BJ (cell line): Measurements from ENCODE around the gene SLITRK6. TPM values are rescaled to one million over a fixed set of nuclear protein-coding genes. Genes with fewer than 3 reads are reported as not detected.

Source experiments
- CTCF ChIA-PET: fragments of 350-600 bp; formaldehyde crosslinking; extraction: SDS; loops from one replicate; lab custom pipeline; 2021; ENCODE audit warnings: antibody characterized with exemption, inconsistent platforms; lab: Yijun Ruan, JAX
- POLR2A ChIA-PET: fragments of 300-600 bp; sonication (Branson Sonifier 250); formaldehyde crosslinking; extraction: SDS; loops from one replicate; lab custom pipeline; 2021; ENCODE audit warnings: antibody characterized with exemption; lab: Charles Lee
- DNase-seq: peaks from one replicate; pipeline ENCODE4 v3.0.0-alpha.2; 2011; ENCODE audit warnings: low read depth
- H3K27me3 ChIP-seq: 2 replicates; pipeline ENCODE4 v1.6.0; 2011; ENCODE audit warnings: low read length; ENCODE audit not compliant: control insufficient read depth, insufficient read depth
- H3K36me3 ChIP-seq: 2 replicates; pipeline ENCODE4 v1.5.1; 2011; ENCODE audit warnings: low read length; ENCODE audit not compliant: control insufficient read depth, insufficient read depth
- H3K4me3 ChIP-seq: 2 replicates; pipeline ENCODE4 v1.5.1; 2011; ENCODE audit warnings: low read depth, mild to moderate bottlenecking, control low read depth, low read length
- polyA minus RNA-seq: library from RNA; depleted of rRNA, polyadenylated mRNA; stranded (reverse); fragments of >200 nt; gene quantifications from 2 replicates; pipeline ENCODE4 v1.2.3, GENCODE V29; 2011; rRNA and poly(A)+ RNA removed
- polyA plus RNA-seq: library from polyadenylated mRNA; depleted of rRNA; stranded (reverse); fragments of >200 nt; gene quantifications from 2 replicates; pipeline ENCODE4 v1.2.3, GENCODE V29; 2011; rRNA removed
- TF ChIP-seq, protein P1 (sequence below): IDR thresholded peaks from 2 replicates; pipeline ENCODE4 v1.5.1; 2011; ENCODE audit warnings: low read depth, mild to moderate bottlenecking, control low read depth, inconsistent platforms, low read length, moderate library complexity; ENCODE audit not compliant: insufficient read depth

The SLITRK6 gene, protein sequence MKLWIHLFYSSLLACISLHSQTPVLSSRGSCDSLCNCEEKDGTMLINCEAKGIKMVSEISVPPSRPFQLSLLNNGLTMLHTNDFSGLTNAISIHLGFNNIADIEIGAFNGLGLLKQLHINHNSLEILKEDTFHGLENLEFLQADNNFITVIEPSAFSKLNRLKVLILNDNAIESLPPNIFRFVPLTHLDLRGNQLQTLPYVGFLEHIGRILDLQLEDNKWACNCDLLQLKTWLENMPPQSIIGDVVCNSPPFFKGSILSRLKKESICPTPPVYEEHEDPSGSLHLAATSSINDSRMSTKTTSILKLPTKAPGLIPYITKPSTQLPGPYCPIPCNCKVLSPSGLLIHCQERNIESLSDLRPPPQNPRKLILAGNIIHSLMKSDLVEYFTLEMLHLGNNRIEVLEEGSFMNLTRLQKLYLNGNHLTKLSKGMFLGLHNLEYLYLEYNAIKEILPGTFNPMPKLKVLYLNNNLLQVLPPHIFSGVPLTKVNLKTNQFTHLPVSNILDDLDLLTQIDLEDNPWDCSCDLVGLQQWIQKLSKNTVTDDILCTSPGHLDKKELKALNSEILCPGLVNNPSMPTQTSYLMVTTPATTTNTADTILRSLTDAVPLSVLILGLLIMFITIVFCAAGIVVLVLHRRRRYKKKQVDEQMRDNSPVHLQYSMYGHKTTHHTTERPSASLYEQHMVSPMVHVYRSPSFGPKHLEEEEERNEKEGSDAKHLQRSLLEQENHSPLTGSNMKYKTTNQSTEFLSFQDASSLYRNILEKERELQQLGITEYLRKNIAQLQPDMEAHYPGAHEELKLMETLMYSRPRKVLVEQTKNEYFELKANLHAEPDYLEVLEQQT
- polyA plus RNA-seq (0.31 and 0.80 TPM in 2 replicates), polyA minus RNA-seq (0.19 and 0.57 TPM in 2 replicates)

DNA sequence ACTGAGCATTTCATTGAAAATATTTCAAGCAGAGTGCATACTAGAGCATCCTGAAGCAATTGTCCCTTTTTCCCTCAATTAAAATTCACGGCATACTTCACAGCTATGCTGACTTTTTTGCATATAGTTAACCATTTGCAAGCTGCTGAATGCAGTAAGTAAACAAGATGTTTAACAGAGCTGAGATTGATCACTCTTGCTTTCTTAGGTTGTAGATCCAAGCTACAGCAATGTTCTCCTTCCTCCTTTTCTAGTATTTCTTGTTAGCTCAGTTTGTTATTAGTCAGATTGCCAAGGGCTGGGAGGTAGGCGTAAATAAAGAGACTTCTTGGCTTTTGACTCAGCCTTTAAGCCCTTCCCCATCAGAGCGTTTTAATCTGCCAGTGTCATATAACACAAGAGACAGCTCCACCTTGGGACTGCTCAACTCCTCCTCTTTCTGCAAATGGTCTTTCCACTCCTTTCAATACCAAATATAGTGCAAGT is at the start of gene SLITRK6:
TSS of gene SLITRK6 (minus strand) at position 323 of the 486 bp plus-strand sequence. CDS start 2,911 bp downstream, outside the sequence.
- H3K36me3 ChIP-seq, result no peaks in the 10 kb centered on the region
- POLR2A ChIA-PET, result no interaction called here
- CTCF ChIA-PET, result interaction anchor here (0.9 kb wide), 1 partner anchor 11 kb away, joined by 3 read pairs; no protein-coding TSS in a partner anchor
- no peak within 1 kb of the TSS for H3K4me3 ChIP-seq
- DNase-seq, result peak; percentile 47
- no peaks in the 10 kb centered on the region for H3K27me3 ChIP-seq
- TF ChIP-seq, protein P1, sequence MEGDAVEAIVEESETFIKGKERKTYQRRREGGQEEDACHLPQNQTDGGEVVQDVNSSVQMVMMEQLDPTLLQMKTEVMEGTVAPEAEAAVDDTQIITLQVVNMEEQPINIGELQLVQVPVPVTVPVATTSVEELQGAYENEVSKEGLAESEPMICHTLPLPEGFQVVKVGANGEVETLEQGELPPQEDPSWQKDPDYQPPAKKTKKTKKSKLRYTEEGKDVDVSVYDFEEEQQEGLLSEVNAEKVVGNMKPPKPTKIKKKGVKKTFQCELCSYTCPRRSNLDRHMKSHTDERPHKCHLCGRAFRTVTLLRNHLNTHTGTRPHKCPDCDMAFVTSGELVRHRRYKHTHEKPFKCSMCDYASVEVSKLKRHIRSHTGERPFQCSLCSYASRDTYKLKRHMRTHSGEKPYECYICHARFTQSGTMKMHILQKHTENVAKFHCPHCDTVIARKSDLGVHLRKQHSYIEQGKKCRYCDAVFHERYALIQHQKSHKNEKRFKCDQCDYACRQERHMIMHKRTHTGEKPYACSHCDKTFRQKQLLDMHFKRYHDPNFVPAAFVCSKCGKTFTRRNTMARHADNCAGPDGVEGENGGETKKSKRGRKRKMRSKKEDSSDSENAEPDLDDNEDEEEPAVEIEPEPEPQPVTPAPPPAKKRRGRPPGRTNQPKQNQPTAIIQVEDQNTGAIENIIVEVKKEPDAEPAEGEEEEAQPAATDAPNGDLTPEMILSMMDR, result peak; percentile 27; the same call in 1 of the 2 replicates

DNA sequence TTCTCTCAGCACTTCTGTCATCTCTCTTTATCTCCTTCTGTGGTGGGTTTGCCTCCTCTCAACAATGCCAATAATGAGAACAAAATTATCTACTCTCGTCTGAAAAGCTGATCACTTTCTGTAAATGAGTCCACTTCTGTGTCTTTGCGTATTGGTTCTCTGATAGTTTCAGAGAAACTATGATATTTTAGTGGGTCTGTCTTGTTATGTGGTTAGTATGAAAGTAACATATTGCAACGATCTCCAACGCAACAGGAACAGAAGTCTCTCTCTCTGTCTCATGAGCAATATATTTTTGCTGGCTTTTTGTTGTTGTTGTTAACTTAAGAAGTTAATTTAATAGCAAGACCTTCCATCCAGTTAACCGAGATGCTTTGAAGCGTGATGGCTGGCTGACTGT is 47.8 kb upstream of the SLITRK6 start:
- H3K36me3 ChIP-seq, result no peaks in the 10 kb centered on the region
- H3K27me3 ChIP-seq, result no peaks in the 10 kb centered on the region
- TF ChIP-seq, protein P1, result no peak
- H3K4me3 ChIP-seq, result no peak overlapping the region
- CTCF ChIA-PET, result no interaction called here
- DNase-seq, result no peak
- POLR2A ChIA-PET, result no interaction called here

DNA sequence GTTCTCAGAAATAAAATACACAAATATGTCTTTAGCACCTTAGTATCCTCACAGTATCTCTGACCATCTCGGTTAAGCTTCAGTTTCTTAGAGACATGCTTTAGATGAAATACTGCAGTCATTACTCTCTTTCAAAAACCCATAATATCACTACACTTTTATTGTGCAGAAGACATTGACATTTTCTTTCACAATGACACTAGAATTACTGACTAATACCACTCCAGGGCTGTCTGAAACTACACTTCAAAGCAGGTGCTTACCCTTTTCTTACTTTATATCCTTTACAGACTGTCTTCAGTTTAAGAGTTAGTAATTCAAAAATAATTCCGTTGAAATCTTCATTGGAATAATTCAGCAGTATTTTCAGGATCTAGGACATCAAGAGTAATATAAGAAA is 42.2 kb upstream of the SLITRK6 start:
- no peaks in the 10 kb centered on the region for H3K27me3 ChIP-seq
- H3K4me3 ChIP-seq, result no peak overlapping the region
- ChIA-PET CTCF (no interaction called here), POLR2A (no interaction called here)
- DNase-seq, result no peak
- TF ChIP-seq, protein P1, result no peak
- H3K36me3 ChIP-seq, result no peaks in the 10 kb centered on the region

DNA sequence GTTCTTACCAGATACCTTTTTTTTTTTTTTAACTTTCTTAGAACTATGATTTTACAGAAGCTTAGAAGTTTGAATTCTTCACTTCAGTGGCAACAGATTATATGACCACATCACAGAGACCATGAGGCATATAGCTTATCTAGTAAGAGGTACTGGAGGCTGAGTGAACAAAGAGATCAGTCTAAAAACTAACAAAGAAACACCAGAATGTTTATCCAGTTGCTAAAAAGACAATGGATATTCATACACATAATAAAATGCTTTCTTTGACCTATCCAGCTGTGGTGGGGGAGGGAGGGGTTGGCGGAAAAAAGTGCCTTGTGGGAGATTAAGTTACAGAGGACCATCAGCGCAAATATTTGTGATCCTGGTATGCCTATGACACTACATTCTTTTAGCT is 34.7 kb upstream of the SLITRK6 start:
- Histone ChIP-seq H3K27me3 (no peaks in the 10 kb centered on the region), H3K36me3 (no peaks in the 10 kb centered on the region), H3K4me3 (no peak overlapping the region)
- TF ChIP-seq, protein P1, result no peak
- no peak for DNase-seq
- ChIA-PET POLR2A (no interaction called here), CTCF (no interaction called here)

DNA sequence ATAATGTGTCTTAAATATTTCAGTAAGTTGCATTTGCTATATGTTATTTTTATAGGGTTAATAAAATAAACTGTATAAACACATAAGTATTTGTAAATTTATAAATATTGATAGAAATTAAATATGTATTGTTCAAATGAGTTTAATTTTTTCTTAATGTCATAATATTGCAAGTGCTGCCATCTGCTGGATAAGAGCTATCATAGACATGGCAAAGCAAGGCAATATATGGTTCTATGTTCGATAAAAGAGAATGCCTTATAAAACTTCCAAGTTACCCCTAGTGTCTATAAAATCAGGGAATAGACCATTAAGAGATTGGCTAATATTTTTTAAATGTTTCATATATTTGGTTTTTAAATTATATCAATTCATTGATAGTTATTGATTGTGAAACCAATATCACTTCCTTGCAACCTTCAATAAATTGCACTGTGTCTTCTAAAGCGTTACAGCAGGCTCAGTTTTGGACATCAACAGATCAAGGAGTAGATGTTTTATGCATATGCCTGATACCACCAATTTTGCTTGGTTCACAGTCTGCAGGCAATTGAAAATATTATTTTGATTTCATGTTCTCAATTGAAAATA is 29.0 kb upstream of the SLITRK6 start:
- CTCF ChIA-PET, result interaction anchor here (1.0 to 1.7 kb wide), 6 partner anchors 14 to 934 kb away, joined by 3 to 5 read pairs (median 4); no protein-coding TSS in a partner anchor
- TF ChIP-seq, protein P1, result peak; percentile 65

More for the DNA sequence above, 29.0 kb upstream of the SLITRK6 start:
- DNase-seq, result no peak
- POLR2A ChIA-PET, result no interaction called here
- Histone ChIP-seq H3K27me3 (no peaks in the 10 kb centered on the region), H3K4me3 (no peak overlapping the region), H3K36me3 (no peaks in the 10 kb centered on the region)
